Measurements from ENCODE around the gene LYRM7.

LYRM7 gene

DNA sequence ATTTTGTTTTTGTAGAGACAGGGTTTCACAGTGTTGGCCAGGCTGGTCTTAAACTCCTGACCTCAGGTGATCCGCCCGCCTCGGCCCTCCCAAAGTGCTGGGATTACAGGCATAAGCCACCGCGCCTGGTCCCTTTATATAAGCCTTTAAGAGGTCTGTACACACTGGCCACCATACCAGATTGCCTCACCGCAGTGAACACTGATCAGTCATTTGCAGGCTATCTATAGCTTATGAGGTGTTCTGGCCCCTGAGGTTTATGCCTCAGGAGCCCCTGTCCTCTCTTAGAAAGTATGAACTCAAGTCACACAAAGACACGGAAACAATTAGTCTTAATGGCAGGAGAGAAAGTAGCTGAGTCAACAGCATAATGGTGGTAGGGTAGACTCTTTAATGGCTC is 20.3 kb upstream of the LYRM7 start:
- no peak overlapping the region for H3K27ac ChIP-seq
- TF ChIP-seq, protein P1, sequence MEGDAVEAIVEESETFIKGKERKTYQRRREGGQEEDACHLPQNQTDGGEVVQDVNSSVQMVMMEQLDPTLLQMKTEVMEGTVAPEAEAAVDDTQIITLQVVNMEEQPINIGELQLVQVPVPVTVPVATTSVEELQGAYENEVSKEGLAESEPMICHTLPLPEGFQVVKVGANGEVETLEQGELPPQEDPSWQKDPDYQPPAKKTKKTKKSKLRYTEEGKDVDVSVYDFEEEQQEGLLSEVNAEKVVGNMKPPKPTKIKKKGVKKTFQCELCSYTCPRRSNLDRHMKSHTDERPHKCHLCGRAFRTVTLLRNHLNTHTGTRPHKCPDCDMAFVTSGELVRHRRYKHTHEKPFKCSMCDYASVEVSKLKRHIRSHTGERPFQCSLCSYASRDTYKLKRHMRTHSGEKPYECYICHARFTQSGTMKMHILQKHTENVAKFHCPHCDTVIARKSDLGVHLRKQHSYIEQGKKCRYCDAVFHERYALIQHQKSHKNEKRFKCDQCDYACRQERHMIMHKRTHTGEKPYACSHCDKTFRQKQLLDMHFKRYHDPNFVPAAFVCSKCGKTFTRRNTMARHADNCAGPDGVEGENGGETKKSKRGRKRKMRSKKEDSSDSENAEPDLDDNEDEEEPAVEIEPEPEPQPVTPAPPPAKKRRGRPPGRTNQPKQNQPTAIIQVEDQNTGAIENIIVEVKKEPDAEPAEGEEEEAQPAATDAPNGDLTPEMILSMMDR (conservative IDR thresholded peaks at IDR 0.05): no peak
- no peak for TF ChIP-seq ZFX (IDR thresholded peaks at IDR 0.05)

GRCh38 chr5:131151216-131151615 is 19.5 kb upstream of the LYRM7 start:
- TF ChIP-seq, protein P1 (conservative IDR thresholded peaks at IDR 0.05): no peak
- TF ChIP-seq ZFX (IDR thresholded peaks at IDR 0.05): no peak

DNA sequence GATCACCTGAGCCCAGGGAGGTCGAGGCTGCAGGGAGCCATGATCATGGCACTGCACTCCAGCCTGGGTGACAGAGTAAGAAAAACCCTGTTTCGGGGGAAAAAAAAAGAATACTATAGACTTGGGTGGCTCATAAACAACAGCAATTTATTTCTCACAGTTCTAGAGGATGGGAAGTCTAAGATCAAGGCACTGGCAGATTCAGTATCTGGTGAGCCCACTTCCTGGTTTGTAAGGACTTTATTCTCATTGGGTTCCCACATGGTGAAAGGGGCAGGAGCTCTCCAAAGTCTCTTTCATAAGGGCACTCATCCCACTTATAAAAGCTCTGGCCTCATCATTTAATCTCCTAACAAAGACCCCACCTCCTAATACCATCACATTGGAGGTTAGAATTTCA is 14.4 kb upstream of the LYRM7 start:
- H3K27ac ChIP-seq: no peak overlapping the region
- TF ChIP-seq, protein P1 (conservative IDR thresholded peaks at IDR 0.05): no peak

More at GRCh38 chr5:131151216-131151615, 19.5 kb upstream of the LYRM7 start:
- H3K27ac ChIP-seq: no peak overlapping the region

DNA sequence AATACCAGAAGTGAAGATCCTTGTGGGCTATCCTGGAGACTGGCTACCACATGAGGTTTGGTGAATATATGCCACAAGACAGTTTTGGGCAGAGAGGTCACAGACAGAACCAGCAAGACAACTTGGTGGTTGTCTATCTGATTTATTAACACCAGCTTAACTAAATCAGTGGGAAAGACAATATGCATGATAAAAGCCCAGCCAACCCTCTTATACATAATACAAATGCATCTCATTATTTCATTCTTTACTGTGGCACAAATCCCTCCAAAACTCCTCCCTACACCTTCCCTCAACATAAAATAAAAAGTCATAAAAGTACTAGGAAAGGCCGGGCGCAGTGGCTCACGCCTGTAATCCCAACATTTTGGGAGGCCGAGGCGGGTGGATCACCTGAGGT is 13.8 kb upstream of the LYRM7 start:
- TF ChIP-seq, protein P1 (conservative IDR thresholded peaks at IDR 0.05): no peak
- TF ChIP-seq ZFX (IDR thresholded peaks at IDR 0.05): no peak
- no peak overlapping the region for H3K27ac ChIP-seq

- H3K27ac ChIP-seq: peak overlapping the region; percentile 86
- TF ChIP-seq, protein P1 (conservative IDR thresholded peaks at IDR 0.05): no peak
- TF ChIP-seq ZFX (IDR thresholded peaks at IDR 0.05): no peak
Measured at GRCh38 chr5:131160134-131160533, 10.6 kb upstream of the LYRM7 start.

- H3K27ac ChIP-seq: peak overlapping the region; percentile 39
- TF ChIP-seq, protein P1 (conservative IDR thresholded peaks at IDR 0.05): no peak
- no peak for TF ChIP-seq ZFX (IDR thresholded peaks at IDR 0.05)
Measured at GRCh38 chr5:131163276-131164119, 7.2 kb upstream of the LYRM7 start.

GRCh38 chr5:131164191-131165118 is 6.3 kb upstream of the LYRM7 start:
- peak; percentile 99 for TF ChIP-seq ZFX (IDR thresholded peaks at IDR 0.05)
- TF ChIP-seq, protein P1 (conservative IDR thresholded peaks at IDR 0.05): no peak
- peak overlapping the region; percentile 99 for H3K27ac ChIP-seq

All from C4-2B (cell line).